Umbilical cord (tissue), 2 donors: ENCODE measurements around the gene BRICD5. TPM values are rescaled to one million over a fixed set of nuclear protein-coding genes. Genes with fewer than 3 reads are reported as not detected.

Experiments used
- DNase-seq: peaks from one replicate; pipeline ENCODE4 v3.0.0-alpha.2; 2015; ENCODE audit warnings: low spot score
- total RNA-seq: library from RNA; depleted of rRNA; stranded (reverse); fragments of >200 nt; gene quantifications from one replicate; pipeline ENCODE4 v1.2.3, GENCODE V29; 2014; ENCODE audit warnings: low replicate concordance; ENCODE audit not compliant: insufficient read depth

BRICD5 gene
- total RNA-seq, 1 donor from 2014 or later: 3.6 TPM

- DNase-seq: no peak
These were observed 11.0 kb downstream of the BRICD5 start for GRCh38 chr16:2199621-2200139.

GRCh38 chr16:2199095-2199494 lies 11.6 kb downstream of the BRICD5 start:
- DNase-seq: no peak

GRCh38 chr16:2198283-2198682 lies 12.4 kb downstream of the BRICD5 start:
- no peak for DNase-seq

- DNase-seq: no peak
These were observed 12.9 kb downstream of the BRICD5 start for GRCh38 chr16:2197765-2198164.

GRCh38 chr16:2196981-2197511 lies 13.6 kb downstream of the BRICD5 start:
- no peak for DNase-seq

GRCh38 chr16:2196162-2196980 lies 14.3 kb downstream of the BRICD5 start, which contains the start of gene CASKIN1:
CASKIN1 (minus strand) TSS chr16:2196605; CDS start chr16:2196432, 173 bp downstream.
- DNase-seq: no peak

GRCh38 chr16:2195322-2196161 lies 15.1 kb downstream of the BRICD5 start:
- no peak for DNase-seq

- peak; percentile 18 for DNase-seq
These were observed 15.8 kb downstream of the BRICD5 start for GRCh38 chr16:2194852-2195321.

GRCh38 chr16:2194166-2194834 lies 16.4 kb downstream of the BRICD5 start:
- peak; percentile 35 for DNase-seq

- no peak for DNase-seq
These were observed 19.3 kb downstream of the BRICD5 start for GRCh38 chr16:2191446-2191706.

- DNase-seq: no peak
These were observed 19.8 kb downstream of the BRICD5 start for GRCh38 chr16:2190659-2191445.

- DNase-seq: no peak
These were observed 20.5 kb downstream of the BRICD5 start for GRCh38 chr16:2190002-2190658.

- no peak for DNase-seq
These were observed 21.3 kb downstream of the BRICD5 start for GRCh38 chr16:2189252-2189893.

- no peak for DNase-seq
These were observed 22.3 kb downstream of the BRICD5 start for GRCh38 chr16:2188395-2188794.

GRCh38 chr16:2187212-2187611 lies 23.5 kb downstream of the BRICD5 start:
- no peak for DNase-seq

- DNase-seq: no peak
These were observed 24.2 kb downstream of the BRICD5 start for GRCh38 chr16:2186505-2186904.

- no peak for DNase-seq
These were observed 24.6 kb downstream of the BRICD5 start for GRCh38 chr16:2186064-2186463.

- no peak for DNase-seq
These were observed 25.7 kb downstream of the BRICD5 start for GRCh38 chr16:2184962-2185361.

- DNase-seq: no peak
These were observed 26.3 kb downstream of the BRICD5 start for GRCh38 chr16:2184346-2184745.

- no peak for DNase-seq
These were observed 27.0 kb downstream of the BRICD5 start for GRCh38 chr16:2183671-2184070.
